OCI-LY3 (cell line): ENCODE data around the gene CYP26B1.

Experiments
- H2AFZ ChIP-seq: fragments of 200-600, 300-600 bp; shearing (Covaris generic); 2 replicates; pipeline ENCODE4 v1.6.0; 2014; ENCODE audit warnings: antibody characterized with exemption, low read depth, low read length
- H3K27ac ChIP-seq: fragments of 200-600, 300-600 bp; sonication (generic); 2 replicates; pipeline ENCODE4 v1.5.1; 2014; ENCODE audit warnings: mild to moderate bottlenecking, low read length, moderate library complexity, mixed read lengths
- H3K27me3 ChIP-seq: fragments of 200-600, 300-600 bp; sonication (generic); 2 replicates; pipeline ENCODE4 v1.6.1; 2014; ENCODE audit warnings: low read depth, low read length, mixed read lengths
- H3K36me3 ChIP-seq: fragments of 200-600, 300-600 bp; sonication (generic); replicated peaks from 2 replicates; pipeline ENCODE3; 2014; ENCODE audit warnings: low read depth, low read length, mixed read lengths
- H3K4me1 ChIP-seq: fragments of 300-600, 200-600 bp; sonication (generic); 2 replicates; pipeline ENCODE4 v1.6.1; 2014; ENCODE audit warnings: low read length, mixed read lengths
- H3K4me2 ChIP-seq: fragments of 200-600, 300-600 bp; sonication (generic); 2 replicates; pipeline ENCODE4 v1.6.1; 2014; ENCODE audit warnings: low read length, mixed read lengths
- H3K4me3 ChIP-seq: fragments of 300-600, 200-600 bp; sonication (generic); 2 replicates; pipeline ENCODE4 v1.5.1; 2014; ENCODE audit warnings: antibody characterized with exemption, mild to moderate bottlenecking, low read length, moderate library complexity
- H3K79me2 ChIP-seq: fragments of 300-600, 200-600 bp; shearing (Covaris generic); 2 replicates; pipeline ENCODE4 v1.6.1; 2014; ENCODE audit warnings: mild to moderate bottlenecking, low read length, mixed read lengths
- H3K9ac ChIP-seq: fragments of 300-600, 200-600 bp; shearing (Covaris generic); 2 replicates; pipeline ENCODE4 v1.6.0; 2014; ENCODE audit warnings: mild to moderate bottlenecking, low read length, moderate library complexity
- H3K9me3 ChIP-seq: fragments of 200-600, 300-600 bp; shearing (Covaris generic); 2 replicates; pipeline ENCODE4 v1.6.1; 2014; ENCODE audit warnings: low read length, mixed read lengths; ENCODE audit not compliant: insufficient read depth
- H4K20me1 ChIP-seq: fragments of 200-600, 300-600 bp; sonication (generic); 2 replicates; pipeline ENCODE4 v1.6.1; 2016; ENCODE audit warnings: low read length, mixed read lengths; ENCODE audit not compliant: insufficient read depth
- EZH2phosphoT487 ChIP-seq: fragments of 200-600 bp; shearing (Covaris generic); IDR thresholded peaks from 2 replicates; pipeline ENCODE4 v1.6.1; 2018; ENCODE audit warnings: antibody characterized with exemption, mixed run types, low read depth
- TF ChIP-seq, protein P1 (sequence below): fragments of 200-600, 300-600 bp; sonication (generic); IDR thresholded peaks from 2 replicates; pipeline ENCODE4 v1.5.1; 2014; ENCODE audit warnings: antibody characterized with exemption, low read length, low read depth

The CYP26B1 gene

GRCh38 chr2:72143441-72144273, 4.0 kb downstream of the CYP26B1 start:
- Histone ChIP-seq H3K27ac (no peak overlapping the region), H3K4me2 (no peak overlapping the region), H3K4me1 (no peaks in the 10 kb centered on the region), H3K9ac (no peak overlapping the region), H3K9me3 (no peaks in the 10 kb centered on the region), H2AFZ (no peak overlapping the region), H3K79me2 (no peaks in the 10 kb centered on the region), H4K20me1 (no peaks in the 10 kb centered on the region), H3K36me3 (no peaks in the 10 kb centered on the region), H3K4me3 (no peak overlapping the region), H3K27me3 (no peaks in the 10 kb centered on the region)
- TF ChIP-seq, protein P1, sequence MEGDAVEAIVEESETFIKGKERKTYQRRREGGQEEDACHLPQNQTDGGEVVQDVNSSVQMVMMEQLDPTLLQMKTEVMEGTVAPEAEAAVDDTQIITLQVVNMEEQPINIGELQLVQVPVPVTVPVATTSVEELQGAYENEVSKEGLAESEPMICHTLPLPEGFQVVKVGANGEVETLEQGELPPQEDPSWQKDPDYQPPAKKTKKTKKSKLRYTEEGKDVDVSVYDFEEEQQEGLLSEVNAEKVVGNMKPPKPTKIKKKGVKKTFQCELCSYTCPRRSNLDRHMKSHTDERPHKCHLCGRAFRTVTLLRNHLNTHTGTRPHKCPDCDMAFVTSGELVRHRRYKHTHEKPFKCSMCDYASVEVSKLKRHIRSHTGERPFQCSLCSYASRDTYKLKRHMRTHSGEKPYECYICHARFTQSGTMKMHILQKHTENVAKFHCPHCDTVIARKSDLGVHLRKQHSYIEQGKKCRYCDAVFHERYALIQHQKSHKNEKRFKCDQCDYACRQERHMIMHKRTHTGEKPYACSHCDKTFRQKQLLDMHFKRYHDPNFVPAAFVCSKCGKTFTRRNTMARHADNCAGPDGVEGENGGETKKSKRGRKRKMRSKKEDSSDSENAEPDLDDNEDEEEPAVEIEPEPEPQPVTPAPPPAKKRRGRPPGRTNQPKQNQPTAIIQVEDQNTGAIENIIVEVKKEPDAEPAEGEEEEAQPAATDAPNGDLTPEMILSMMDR, result no peak
- no peak for TF ChIP-seq EZH2phosphoT487

DNA sequence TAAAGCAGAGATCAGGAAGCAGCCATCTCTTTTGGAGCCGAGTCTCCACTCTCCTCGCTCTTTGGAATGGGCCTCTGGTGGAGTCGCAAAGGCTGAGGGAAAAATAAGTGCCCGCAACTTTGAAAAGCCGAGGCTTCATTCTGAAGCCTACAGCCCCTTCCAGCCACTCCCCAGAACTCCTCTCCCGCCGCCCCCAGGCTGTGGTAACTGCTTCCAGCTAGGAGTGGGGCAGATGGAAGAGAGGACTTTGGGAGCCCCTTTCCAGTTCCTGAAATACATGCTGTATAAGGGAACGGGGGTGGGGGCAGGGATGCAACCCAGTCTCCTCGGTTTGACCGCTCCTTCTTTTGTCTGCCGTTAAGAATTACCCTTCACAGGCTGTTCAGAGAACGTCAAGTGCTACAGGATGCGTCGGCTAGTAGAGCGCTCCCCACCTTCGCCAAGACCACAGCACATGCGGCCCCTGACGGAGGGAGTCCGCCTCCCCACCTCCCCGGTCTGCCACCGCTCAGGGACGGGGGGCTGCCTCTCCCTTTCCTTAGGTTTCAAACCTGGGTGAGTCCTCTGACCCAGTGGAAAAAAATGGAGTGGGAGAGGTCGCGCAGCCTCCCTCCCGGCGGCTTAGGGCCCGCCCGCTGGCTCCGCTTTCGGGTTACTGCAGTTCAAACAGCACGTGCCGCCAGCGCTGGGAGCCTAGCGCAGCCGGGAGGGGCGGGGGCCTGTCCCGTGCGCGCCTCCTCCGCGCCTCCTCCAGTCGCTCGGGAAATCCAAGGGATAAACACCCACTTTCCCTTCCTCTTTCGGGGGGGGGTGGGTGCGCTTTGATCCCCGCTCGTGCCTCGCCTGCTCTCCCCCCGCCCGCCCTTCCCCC, 4.9 kb downstream of the CYP26B1 start:
- Histone ChIP-seq H3K27me3 (no peaks in the 10 kb centered on the region), H3K27ac (no peak overlapping the region), H3K4me3 (no peak overlapping the region), H3K36me3 (no peaks in the 10 kb centered on the region), H2AFZ (no peak overlapping the region), H3K4me1 (no peaks in the 10 kb centered on the region), H3K4me2 (no peak overlapping the region), H3K9me3 (no peaks in the 10 kb centered on the region), H3K79me2 (no peaks in the 10 kb centered on the region), H3K9ac (no peak overlapping the region), H4K20me1 (no peaks in the 10 kb centered on the region)
- TF ChIP-seq, protein P1, result no peak
- no peak for TF ChIP-seq EZH2phosphoT487

DNA sequence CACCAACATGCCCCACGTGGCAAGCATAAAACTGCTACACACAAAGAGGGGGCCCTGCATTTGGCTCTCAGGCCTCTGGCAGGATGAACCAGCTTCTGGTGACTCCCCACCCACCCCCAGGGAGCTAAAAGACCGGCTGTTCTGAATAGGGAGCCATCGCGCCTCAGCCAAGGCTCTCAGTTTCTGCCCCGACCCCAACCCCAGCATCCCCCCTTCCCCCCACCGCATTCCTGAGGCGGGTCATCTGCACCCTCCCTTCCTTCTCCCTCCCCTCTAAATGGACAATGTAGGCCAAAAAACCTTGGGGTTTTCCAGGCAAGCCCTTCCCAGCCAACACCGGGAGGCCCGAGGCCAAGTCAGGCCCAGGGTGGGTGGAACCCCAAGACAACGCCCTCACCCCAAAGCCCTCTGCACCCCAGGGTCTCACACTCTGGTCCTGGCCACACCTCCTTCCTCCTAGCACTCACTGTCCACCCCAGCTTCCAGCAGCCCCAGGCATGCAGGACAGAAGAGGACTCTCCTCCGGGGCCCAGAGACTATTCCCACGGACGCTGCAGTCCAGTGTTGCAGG, 5.7 kb downstream of the CYP26B1 start:
- no peaks in the 10 kb centered on the region for H3K9me3 ChIP-seq
- TF ChIP-seq EZH2phosphoT487, result no peak
- TF ChIP-seq, protein P1, result no peak
- H3K27me3 ChIP-seq, result no peaks in the 10 kb centered on the region
- H3K4me3 ChIP-seq, result no peak overlapping the region
- H3K4me1 ChIP-seq, result no peaks in the 10 kb centered on the region
- H3K36me3 ChIP-seq, result no peaks in the 10 kb centered on the region
- H2AFZ ChIP-seq, result no peak overlapping the region
- H3K27ac ChIP-seq, result no peak overlapping the region
- H3K4me2 ChIP-seq, result no peak overlapping the region
- no peaks in the 10 kb centered on the region for H4K20me1 ChIP-seq
- H3K9ac ChIP-seq, result no peak overlapping the region
- no peaks in the 10 kb centered on the region for H3K79me2 ChIP-seq
